Left lung (tissue), 10 donors: ENCODE results near the gene CRABP2. TPM values are rescaled to one million over a fixed set of nuclear protein-coding genes. Genes with fewer than 3 reads are reported as not detected.

Source experiments
- ATAC-seq: fragments of 200-7000 bp; cut with Tn5 transposase; one replicate; pipeline ENCODE4 v1.9.1; 2020; ENCODE audit warnings: moderate library complexity
- DNase-seq, 4 donors: peaks; one replicate each; pipeline ENCODE4 v3.0.0-alpha.2; 2013 to 2020
- H3K27ac ChIP-seq, 2 donors: fragments of 200-600 bp; sonication (generic) in 1 of 2; one replicate each; pipeline versions ENCODE4 v1.5.0 to v1.8.0; 2020 to 2021
- H3K27me3 ChIP-seq, 2 donors: fragments of 200-600 bp; sonication (generic) in 1 of 2; one replicate each; pipeline versions ENCODE4 v1.5.0 to v1.8.0; 2020 to 2021
- H3K36me3 ChIP-seq, 2 donors: fragments of 200-600 bp; sonication (generic) in 1 of 2; one replicate each; pipeline versions ENCODE4 v1.5.0 to v1.8.0; 2020 to 2021
- H3K4me1 ChIP-seq, 2 donors: fragments of 200-600 bp; one replicate each; pipeline ENCODE4 v1.8.0; 2021
- H3K4me3 ChIP-seq, 2 donors: fragments of 200-600 bp; sonication (generic) in 1 of 2; one replicate each; pipeline versions ENCODE4 v1.5.0 to v1.8.0; 2020 to 2021; ENCODE audit warnings: mild to moderate bottlenecking in 1 of 2
- H3K9me3 ChIP-seq, 2 donors: fragments of 200-600 bp; sonication (generic) in 1 of 2; one replicate each; pipeline versions ENCODE4 v1.5.0 to v1.8.0; 2020 to 2021
- CTCF ChIP-seq, 2 donors: fragments of 200-600 bp; sonication (generic) in 1 of 2; IDR thresholded peaks; one replicate each; pipeline versions ENCODE4 v1.5.0 to v1.8.0; 2021; ENCODE audit warnings: antibody characterized with exemption in 2 of 2
- intact Hi-C, 2 donors: fragments of 100-400 bp; cut with DNase I; formaldehyde crosslinking; loops; one replicate each; pipeline versions ENCODE4 v1.11.2 to v1.14.2; 2022
- polyA plus RNA-seq, 6 donors: library from polyadenylated mRNA; unstranded; fragments of 120-200 nt; gene quantifications; one replicate each; pipeline ENCODE4 v1.2.1, GENCODE V29; 2013; ENCODE audit not compliant: insufficient read length in 6 of 6
- total RNA-seq, 2 donors: library from RNA; stranded (reverse); fragmentation: NEBNext Ultra II Directional; extraction: Animal tissue kit (Norgen Biotek cat#: 25700); gene quantifications; one replicate each; pipeline ENCODE4 v1.2.1, GENCODE V29; 2021
- donor health status: DM: no; HTN: yes; CAD: no.
- donor health status: DM: no; HTN: no; CAD: no.

The CRABP2 gene
- total and polyA plus RNA-seq, 8 donors = 2.7 to 154 (median 98.4) TPM

GRCh38 chr1:156704166-156704711 is 1.1 kb downstream of the CRABP2 start:
- intact Hi-C loops = no loop called here
- no peak for ATAC-seq
- no peak overlapping the region for H3K4me3 ChIP-seq
- H3K36me3 ChIP-seq = no peaks in the 10 kb centered on the region
- peaks cover 22 to 86% of the 10 kb centered on the region in 2 donors for H3K27me3 ChIP-seq
- no peak for DNase-seq
- peaks cover 19 to 28% of the 10 kb centered on the region in 2 donors for H3K4me1 ChIP-seq
- no peak for TF ChIP-seq CTCF (IDR thresholded peaks at IDR 0.05)
- H3K9me3 ChIP-seq = no peaks in the 10 kb centered on the region
- no peak overlapping the region for H3K27ac ChIP-seq

- intact Hi-C loops = no loop called here
- Histone ChIP-seq H3K36me3 (no peaks in the 10 kb centered on the region), H3K27me3 (peaks cover 22 to 86% of the 10 kb centered on the region in 2 donors), H3K9me3 (no peaks in the 10 kb centered on the region), H3K27ac (no peak overlapping the region), H3K4me1 (peaks cover 19 to 28% of the 10 kb centered on the region in 2 donors), H3K4me3 (no peak overlapping the region)
- DNase-seq (no peak), ATAC-seq (no peak)
- TF ChIP-seq CTCF (IDR thresholded peaks at IDR 0.05) = no peak
These were observed 1.6 kb downstream of the CRABP2 start for GRCh38 chr1:156703741-156704140.

- DNase-seq = no peak
- no peak for ATAC-seq
- TF ChIP-seq CTCF (IDR thresholded peaks at IDR 0.05) = no peak
- intact Hi-C loops = no loop called here
- H3K27me3 ChIP-seq = peaks cover 22 to 86% of the 10 kb centered on the region in 2 donors
- H3K9me3 ChIP-seq = no peaks in the 10 kb centered on the region
- no peak overlapping the region for H3K4me3 ChIP-seq
- no peak overlapping the region for H3K27ac ChIP-seq
- H3K4me1 ChIP-seq = peaks cover 19 to 28% of the 10 kb centered on the region in 2 donors
- no peaks in the 10 kb centered on the region for H3K36me3 ChIP-seq
These were observed 2.0 kb downstream of the CRABP2 start for GRCh38 chr1:156703336-156703735.

GRCh38 chr1:156700736-156701531 is 4.4 kb downstream of the CRABP2 start:
- no peak for TF ChIP-seq CTCF (IDR thresholded peaks at IDR 0.05)
- intact Hi-C loops = no loop called here
- Histone ChIP-seq H3K4me3 (no peak overlapping the region), H3K9me3 (no peaks in the 10 kb centered on the region), H3K27ac (no peak overlapping the region), H3K4me1 (peaks cover 12 to 16% of the 10 kb centered on the region in 2 donors), H3K36me3 (no peaks in the 10 kb centered on the region), H3K27me3 (peaks cover 22 to 73% of the 10 kb centered on the region in 2 donors)
- no peak for ATAC-seq
- no peak for DNase-seq

GRCh38 chr1:156698995-156699394 is 6.4 kb downstream of the CRABP2 start:
- Histone ChIP-seq H3K36me3 (no peaks in the 10 kb centered on the region), H3K27ac (no peak overlapping the region), H3K4me3 (no peak overlapping the region), H3K27me3 (peaks cover 8 to 64% of the 10 kb centered on the region in 2 donors), H3K4me1 (no peaks in the 10 kb centered on the region), H3K9me3 (no peaks in the 10 kb centered on the region)
- ATAC-seq (no peak), DNase-seq (no peak)
- no peak for TF ChIP-seq CTCF (IDR thresholded peaks at IDR 0.05)
- intact Hi-C loops = no loop called here
